Activated CD4-positive, alpha-beta T cell treated with anti-CD3 and anti-CD28 coated beads, Interleukin-2, amount 50 U/mL, for 16 hours (primary cell): Measurements from ENCODE around the gene PLCXD3.

ENCODE experiments used
- DNase-seq: peaks from one replicate; pipeline ENCODE4 v3.0.0-alpha.2; 2020

The PLCXD3 gene

GRCh38 chr5:41275813-41276512 is 234.4 kb downstream of the PLCXD3 start:
- peak; percentile 5 for DNase-seq

DNA sequence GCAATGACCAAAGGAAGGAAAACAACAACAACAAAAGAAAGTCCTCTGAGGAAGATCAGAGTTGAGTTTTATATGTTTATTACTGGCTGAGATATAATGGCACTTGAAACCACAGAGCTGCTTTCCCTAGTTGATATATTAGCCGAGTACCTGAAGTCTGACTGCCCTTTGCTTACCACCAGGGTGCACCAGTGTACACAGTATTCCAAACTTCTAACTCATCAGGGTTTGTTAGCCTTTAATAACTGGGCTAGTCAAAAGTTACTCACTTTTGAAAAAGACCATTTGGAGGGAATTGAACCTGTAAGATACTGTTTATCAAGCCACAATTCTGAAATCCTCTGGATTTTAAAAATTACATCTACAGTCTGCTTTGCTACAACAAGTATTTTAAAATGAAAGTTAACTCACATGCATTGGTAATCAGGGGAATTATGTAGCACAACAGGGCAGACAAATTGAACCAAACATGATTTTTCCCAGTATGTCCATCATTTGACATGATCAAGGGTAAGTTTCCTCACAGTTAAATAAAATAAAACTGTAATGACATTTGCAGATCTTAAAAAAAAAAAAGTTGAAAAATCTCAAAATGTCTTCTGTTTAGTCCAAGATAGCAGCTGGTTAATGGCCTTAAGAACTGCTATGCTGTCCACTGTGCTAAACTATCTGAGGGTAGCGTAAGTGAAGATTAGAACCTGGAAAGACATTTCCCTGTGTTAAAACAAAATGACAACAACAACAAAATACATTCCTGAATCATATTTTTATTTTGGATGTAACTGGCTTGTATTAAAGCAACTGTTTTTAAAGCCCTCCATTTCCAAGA is 239.8 kb downstream of the PLCXD3 start:
- peak; percentile 39 for DNase-seq

DNA sequence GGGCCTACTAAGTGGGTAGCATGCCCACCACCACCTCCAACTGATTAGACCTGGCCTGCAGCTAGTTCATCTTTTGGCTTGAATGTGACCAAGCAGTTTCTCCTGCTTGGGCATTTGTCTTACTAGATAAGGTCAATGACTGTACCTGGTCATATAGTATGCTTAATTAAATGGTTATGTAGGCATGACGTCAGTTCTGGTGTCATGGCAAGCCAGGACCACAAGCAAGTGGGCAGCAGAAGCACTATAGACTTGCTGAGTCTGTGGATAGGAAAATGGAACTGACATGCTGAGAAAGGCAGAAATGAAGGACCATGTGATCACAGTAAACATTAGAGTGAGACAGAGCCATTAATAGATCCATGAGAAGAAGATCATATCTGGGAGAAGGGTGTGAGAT is 241.5 kb downstream of the PLCXD3 start:
- DNase-seq: no peak

- no peak for DNase-seq
These were observed 244.0 kb downstream of the PLCXD3 start for GRCh38 chr5:41266377-41266776.

- no peak for DNase-seq
These were observed 246.4 kb downstream of the PLCXD3 start for GRCh38 chr5:41264019-41264418.

DNA sequence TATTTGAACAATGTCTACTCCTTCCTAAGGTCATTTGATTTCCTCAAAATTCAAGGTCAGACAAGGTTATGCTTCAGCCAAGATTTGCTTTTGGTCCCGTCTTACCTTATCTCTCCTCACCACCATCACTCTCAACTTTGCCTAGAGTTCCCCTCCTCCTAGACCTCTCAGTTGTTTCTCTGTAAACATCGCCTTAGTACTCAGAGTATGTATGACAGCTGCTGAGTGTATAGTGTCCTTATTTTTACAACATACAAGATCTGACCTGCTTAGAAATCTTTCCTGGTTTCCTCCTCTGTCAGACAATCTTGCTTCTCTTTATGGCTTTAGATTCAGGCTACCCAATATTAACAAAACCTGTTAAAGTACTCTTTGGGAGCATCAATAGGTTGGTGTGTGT is 247.1 kb downstream of the PLCXD3 start:
- DNase-seq: no peak
